ENCODE results near the gene SLC25A27.
"Not testable (repeated sequence)": the region's sequence is repeated elsewhere in the genome, so short reads cannot be mapped to it uniquely, and the experiment has no call there.

Gene SLC25A27, protein sequence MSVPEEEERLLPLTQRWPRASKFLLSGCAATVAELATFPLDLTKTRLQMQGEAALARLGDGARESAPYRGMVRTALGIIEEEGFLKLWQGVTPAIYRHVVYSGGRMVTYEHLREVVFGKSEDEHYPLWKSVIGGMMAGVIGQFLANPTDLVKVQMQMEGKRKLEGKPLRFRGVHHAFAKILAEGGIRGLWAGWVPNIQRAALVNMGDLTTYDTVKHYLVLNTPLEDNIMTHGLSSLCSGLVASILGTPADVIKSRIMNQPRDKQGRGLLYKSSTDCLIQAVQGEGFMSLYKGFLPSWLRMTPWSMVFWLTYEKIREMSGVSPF

DNA sequence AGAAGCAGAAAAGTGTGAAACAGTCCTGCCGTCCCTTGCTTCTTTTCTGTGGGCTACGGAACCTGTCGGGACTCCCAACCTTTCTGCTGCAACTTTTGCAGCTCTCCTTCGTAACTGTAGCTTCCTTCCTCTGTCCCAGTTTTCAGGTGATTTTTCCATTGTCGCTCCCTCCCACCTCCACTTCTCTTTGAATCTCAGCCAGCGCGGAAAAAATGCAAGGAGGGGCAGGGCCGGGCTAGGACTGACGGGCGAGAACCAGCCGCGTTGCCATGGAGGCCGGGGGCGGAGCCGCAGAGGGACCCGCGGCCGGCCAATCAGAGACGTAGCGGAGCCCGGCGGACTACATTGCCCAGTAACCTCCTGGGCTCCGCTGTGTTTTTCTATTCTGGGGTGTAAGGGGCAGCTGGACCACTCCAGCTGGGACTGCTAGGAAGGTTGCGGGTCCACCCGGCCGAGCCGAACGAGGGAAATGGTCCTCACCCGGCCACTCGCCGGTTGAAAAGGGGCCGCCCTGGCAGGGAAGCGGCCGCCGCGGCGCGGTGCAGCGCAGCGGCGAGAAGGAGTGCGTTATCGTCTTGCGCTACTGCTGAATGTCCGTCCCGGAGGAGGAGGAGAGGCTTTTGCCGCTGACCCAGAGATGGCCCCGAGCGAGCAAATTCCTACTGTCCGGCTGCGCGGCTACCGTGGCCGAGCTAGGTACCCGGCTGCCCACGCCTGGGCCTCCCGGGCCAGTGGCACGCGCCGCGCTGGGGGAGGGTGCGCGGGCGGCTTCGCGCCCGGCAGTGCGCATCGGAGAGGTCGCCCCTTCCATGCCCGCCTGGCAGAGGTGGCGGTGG is at the start of gene SLC25A27, which contains the start of gene CYP39A1:
Gene SLC25A27 (plus strand): TSS at position 373 of the 836 bp plus-strand sequence. CDS start 218 bp downstream, at position 591.
Gene CYP39A1 (minus strand): TSS at position 216 of the 836 bp plus-strand sequence. CDS start 236 bp downstream, outside the sequence.
- peak; percentile 89 for DNase-seq

DNA sequence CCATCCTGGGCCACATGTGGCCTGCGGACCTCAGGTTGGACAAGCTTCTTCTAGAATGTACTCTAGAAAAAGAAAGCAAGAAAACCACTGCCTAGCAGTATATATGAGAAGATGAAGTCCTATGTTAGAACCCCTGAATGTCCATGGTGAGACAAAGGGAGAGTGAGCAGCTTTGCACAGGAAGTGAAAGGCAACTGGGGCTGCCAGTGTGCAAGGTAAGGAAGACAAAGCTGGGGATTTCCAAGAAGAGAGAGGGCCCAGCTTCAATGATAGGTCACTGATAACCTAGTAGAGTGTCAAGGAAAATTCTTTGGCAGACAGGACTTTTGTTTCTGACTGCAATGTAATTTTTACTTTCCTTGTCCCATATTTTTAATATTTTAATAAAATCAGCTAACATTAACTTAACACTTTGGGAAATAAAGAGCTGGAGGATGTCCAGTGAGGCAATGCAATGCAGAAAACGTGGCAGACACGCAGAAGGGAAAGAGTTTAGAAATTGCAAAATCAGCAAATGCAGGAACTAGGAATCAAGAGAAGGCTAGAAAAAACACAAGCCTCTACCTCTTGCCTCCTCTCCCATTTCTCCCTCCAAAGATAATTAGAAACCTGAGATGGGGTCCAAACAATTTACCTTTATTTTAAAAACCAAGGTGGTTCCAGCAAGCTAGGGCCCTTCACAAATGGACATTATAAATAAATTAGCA is 47.5 kb upstream of the SLC25A27 start:
- no peak for DNase-seq

DNA sequence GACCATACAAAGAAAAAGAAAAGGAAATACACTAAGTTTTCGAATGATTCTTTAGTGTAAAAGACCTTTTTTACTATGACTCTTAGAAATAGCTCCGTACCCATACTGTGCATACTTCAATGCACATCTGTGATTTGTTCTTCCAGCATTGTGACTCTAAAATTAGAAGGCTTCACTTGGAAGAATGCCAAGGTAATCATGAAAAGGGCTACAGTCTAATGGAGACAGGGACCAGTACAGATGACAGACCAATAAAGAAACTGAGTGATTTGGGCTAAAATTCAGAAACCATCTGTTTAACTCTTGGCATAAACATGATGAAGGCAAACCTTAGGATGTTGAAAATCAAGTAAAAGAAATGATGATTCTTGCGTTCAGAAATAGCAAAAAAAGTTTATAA is 46.4 kb upstream of the SLC25A27 start:
- DNase-seq: no peak

DNA sequence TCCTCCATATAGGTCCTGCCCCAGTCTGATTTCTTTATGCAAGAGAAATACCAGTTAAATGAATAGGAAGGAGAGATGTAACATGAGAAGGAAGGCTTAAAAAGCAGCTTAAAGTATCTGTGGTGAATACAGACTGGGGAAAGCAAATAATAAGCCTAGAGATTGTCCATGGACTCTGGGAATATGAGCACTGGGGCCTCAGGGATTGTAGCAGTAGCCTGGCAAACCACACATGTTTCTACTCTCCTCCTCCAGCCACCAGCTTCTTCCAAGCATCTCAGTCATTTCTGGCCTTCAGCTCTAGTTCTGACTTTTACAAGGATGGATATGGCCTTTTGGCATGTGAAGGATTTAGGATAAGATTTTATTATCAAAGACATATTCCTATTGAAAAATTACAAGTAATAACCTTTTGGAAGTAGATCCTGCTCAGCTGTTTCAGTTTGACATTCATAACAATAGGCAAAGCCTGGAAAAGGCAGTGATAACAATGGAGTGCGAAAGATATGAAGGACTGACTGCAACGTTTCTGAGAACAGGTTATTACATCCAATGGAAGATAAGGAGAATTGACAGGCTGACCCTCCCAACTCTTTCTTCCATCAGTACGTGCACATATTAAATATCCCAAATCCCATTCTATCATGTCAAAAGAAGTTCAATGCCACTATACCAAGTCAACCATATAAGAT is 41.8 kb upstream of the SLC25A27 start:
- DNase-seq: no peak

DNA sequence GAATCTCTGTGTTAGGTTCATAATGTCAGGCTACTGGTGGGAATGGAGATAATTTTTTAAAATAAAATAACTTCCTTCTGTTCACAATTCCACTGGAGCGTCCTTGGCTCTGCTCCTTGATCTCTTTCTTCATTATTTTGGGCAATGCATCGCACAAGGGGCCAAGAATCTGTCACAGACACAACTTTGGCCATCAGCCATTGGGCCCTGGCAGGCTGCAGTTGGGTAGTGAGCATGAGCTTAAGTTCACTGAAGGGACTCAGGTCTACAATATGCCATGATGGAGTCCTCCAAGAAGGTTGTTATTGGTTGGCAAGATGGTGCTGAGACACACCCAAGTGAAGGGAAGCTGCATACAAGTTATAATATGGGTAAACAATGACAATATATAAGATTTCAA is 40.1 kb upstream of the SLC25A27 start:
- no peak for DNase-seq

DNA sequence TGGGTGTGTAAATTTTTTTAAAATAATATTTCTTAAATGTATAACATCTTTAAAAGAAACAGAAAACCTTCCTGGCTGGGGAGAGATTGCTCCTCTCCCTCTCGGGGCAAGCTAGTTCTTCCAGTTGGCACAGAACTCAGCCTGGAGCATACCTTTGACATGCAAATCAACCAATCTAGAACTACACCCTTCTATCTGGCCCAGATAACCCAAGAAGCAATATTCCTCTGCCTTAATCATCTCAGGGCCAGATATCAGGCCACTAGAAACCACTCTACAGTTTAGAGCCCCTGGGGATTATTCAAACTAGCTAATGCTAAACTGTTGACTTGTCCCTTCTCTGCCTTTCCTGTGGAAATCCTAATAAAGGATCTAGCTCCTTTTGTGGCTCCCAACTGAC is 34.0 kb upstream of the SLC25A27 start:
- no peak for DNase-seq

DNA sequence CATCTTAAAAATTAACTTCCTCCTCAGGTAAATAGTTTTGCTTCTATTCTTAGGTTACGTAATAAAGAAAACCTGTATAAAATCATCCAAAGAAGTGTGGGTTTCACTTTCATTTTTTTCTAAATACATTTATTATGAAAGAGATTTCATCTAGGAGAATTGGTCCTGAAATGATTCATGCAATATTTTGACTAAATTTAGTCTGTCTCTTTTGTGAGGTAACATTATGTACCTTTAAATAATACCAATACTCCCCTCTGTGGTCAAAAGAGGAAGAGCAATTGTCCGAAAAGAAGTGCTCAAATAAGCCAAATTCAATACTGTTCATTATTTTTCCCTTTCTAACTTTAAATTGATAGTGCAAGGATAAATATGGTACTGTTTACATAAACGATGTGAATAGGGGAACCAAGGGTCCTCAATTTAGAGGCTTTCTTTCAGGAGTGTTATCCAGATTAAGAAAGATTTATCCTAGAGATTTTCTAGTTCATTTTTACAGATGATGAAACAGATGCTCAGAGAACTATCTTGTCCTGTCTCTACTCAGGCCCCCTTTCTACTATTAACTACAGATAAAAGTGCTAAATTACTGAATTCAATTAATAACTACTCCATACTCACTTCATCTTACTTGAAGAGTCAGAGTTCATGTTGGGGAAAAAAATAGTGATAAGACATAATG is 26.4 kb upstream of the SLC25A27 start:
- DNase-seq: no peak

DNA sequence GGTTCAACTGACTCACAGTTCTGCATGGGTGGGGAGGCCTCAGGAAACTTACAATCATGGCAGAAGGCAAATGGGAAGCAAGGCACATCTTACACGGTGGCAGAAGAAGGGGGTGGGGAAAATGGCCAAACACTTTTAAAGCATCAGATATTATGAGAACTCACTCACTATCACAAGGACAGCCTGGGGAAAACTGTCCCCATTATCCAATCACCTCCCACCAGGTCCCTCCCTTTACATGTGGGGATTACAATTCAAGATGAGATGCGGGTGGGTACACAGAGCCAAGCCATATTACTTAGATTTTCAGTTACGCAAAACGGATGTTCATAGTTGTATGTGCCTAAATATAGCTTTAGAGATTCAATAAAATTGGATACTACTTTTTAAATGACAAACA is 25.8 kb upstream of the SLC25A27 start:
- no peak for DNase-seq

DNA sequence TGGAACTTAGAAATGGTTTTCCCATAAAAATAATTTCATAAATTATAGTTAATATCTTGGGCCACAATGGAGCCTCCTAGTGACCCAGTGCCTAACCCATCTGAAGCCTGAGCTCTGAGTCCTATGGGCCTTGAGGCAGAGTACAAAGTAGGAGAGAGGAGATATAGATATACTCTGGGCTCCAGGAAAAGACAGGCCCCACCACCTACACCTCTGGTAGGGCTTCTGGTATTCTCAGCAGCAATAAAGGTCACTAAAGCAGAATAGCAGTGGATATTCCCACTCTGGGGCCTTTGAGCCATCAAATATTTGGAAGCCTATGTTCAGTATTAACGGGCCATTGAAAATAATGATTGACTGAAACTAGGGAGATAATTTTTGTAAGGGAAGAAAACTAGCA is 24.3 kb upstream of the SLC25A27 start:
- DNase-seq: no peak

DNA sequence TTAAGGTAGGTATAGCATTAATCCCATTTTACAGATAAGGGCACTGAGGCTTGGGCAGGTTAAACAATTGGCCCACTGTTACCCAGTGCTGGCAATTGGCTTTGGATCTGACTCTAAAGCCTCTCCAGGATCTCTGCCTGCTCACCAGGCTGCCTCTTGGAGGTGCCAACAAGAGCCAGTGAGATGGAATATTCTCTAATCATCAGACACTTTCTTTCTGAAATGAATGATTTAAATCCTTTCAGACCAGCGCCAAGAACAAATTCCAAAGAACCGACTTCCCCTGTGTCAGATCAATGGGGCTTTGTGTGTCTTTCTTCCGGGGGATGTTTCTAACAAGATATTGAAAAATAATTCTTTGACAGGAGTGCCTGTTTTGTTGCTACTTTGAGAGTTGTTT is 23.8 kb upstream of the SLC25A27 start:
- no peak for DNase-seq

DNA sequence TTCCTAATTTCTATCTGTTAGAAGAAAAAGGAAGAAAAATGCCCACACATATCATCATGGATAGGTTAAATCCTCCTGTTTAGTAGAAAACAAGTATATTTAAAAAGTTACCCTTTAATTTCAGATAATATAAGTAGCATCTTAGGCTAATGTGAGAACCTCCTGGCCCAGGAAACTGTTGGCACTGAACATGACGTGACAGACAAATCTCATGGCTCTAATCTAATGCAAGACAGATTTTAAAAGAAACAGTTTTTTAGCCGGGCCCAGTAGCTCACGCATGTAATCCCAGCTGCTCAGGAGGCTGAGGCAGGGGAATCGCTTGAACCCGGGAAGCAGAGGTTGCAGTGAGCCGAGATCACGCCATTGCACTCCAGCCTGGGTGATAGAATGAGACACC is 23.1 kb upstream of the SLC25A27 start:
- no peak for DNase-seq

DNA sequence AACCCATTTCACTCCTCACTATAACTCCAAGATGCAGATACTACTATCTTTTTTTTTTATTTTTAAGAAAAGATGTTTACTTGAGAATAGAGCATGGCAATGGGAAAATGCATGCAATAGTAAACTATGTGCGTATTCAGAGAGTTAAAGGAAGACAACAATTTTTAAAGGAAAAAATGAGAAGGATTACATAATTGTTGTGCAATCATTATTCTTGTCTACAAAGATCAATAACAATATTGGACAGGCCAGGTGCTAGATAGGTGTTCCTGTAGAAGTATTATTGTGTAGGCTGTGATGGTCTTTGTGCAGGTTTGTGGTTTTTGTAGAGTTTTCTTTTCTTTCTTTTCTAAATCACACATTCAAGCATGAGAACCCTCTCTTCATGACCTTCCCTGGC is 20.7 kb upstream of the SLC25A27 start:
- DNase-seq: no peak

DNA sequence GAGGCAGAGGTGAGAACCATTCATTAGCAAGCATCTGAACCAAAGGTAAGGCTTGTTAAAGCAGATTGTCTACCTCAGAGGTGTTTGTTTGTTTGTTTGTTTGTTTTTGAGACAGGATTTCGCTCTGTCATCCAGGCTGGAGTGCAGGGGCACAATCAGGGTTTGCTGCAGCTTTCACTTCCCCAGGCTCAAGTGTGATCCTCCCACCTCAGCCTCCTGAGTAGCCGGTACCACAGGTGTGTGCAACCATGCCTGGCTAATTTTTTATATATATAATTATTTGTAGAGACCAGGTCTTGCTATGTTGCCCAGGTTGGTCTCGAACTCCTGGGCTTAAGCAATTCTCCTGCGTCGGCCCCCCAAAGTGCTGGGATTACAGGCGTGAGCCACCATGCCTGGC is 17.3 kb upstream of the SLC25A27 start:
- DNase-seq: no peak

DNA sequence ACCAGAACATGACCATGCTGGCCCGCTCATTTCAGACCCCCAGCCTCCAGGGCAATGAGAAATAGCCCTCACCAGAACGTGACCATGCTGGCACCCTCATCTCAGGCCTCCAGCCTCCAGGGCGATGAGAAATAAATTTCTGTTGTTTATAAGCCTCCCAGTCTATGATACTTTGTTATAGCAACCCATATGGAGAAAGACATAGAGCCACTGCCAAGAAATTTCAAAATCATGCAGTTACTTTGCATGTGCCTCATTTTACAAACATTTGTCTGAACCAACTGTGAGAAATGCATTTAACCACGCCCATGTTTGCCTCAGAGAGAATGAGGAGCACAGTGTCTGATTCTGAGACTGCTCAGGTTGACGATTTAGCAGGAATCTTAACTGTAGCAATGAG is 15.6 kb upstream of the SLC25A27 start:
- no peak for DNase-seq

DNA sequence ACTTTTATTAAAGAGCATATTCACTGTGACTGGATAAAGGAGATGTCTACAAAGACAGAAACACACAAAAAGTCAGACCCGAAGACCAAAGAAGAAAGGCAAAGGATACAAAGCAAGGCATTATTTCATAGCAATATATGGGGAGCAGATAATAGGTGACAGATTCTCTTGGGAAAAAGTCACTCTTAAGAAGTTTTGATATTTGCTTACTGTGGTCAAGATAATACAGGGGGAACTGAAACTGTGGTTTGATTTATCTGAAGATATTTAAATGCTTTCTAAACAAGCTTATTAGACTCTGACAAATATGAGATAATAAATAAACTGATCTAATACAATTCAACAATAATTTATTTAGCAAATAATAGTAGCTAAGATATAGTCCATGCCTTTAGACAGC is 14.8 kb upstream of the SLC25A27 start:
- DNase-seq: no peak

DNA sequence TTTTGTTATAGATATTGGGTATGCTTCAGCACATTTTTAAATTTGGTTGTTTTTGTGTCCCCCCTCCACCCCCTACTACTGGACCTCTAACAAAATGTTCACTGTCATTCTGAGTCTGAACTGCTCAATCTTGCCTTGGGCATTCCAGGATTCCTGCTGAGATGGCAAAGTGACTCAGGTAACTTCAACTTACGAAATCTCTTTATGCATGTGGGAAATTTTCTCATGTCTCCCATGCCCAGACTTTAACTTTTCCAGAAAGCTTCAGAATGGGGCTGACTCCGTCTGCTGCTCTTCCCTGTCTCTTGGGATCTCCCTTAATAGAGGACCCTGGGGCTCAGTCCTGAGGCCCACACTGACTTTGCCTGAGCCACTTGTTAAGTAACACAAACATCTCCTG is 14.1 kb upstream of the SLC25A27 start:
- DNase-seq: no peak

DNA sequence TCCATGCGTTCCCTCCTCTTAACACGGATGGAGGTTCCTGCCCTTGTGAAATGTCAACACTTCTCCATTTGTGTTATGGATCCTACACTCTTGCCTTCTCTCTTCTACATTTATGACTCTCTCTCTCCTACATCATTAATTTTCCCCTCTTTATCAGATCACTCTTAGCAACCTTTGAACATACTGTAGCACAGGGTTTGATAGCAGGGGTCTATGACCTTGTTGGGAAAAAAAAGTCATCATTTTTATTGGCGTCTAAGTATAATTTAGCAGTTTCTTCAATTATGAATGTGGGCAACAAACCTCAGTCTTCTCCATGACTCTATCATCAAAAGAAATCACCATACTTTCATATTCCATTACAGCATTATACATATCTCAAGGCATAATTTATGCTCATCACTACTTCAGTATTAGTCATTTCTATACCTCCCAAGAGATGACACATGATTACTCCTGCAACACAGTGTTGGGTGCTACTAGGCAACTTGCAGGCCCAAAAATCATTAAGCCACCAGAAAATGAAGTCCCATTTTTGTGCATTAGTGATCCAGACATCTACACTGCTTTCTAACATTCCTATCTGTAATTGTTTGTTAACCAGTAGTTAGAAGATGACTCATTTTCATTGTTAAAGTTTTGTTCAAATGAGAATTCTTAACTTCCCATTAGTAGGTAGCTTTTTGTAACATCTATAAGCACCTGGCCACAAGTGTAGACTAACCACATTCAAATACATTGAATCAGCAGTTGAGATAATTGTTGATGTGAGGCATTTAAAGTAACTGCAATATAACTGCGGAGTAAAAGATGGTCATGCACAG is 9.6 kb upstream of the SLC25A27 start:
- DNase-seq: peak; percentile 17

DNA sequence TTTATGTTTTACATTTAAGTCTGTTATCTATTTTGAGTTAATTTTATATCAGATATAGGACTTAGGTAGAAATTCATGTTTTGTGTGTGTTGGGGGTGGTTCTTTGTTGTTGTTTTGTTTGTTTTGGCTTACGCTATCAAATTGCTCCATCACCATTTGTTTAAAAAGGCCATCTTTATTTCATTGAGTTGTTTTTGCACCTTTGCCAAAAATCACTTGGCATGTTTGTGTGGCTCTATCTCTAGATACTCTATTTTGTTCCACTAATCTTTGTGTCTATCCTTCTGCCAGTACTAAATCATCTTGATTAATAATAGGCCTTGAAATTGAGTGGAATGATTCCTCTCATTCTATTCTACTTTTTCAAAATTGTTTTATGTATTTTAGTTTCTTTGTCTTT is 7.5 kb upstream of the SLC25A27 start:
- DNase-seq: no peak

DNA sequence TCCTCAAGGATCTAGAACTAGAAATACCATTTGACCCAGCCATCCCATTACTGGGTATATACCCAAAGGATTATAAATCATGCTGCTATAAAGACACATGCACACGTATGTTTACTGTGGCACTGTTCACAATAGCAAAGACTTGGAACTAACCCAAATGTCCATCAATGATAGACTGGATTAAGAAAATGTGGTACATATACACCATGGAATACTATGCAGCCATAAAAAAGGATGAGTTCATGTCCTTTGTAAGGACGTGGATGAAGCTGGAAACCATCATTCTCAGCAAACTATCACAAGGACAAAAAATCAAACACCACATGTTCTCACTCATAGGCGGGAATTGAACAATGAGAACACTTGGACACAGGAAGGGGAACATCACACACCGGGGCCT is 4.7 kb upstream of the SLC25A27 start:
- DNase-seq: not testable (repeated sequence)

DNA sequence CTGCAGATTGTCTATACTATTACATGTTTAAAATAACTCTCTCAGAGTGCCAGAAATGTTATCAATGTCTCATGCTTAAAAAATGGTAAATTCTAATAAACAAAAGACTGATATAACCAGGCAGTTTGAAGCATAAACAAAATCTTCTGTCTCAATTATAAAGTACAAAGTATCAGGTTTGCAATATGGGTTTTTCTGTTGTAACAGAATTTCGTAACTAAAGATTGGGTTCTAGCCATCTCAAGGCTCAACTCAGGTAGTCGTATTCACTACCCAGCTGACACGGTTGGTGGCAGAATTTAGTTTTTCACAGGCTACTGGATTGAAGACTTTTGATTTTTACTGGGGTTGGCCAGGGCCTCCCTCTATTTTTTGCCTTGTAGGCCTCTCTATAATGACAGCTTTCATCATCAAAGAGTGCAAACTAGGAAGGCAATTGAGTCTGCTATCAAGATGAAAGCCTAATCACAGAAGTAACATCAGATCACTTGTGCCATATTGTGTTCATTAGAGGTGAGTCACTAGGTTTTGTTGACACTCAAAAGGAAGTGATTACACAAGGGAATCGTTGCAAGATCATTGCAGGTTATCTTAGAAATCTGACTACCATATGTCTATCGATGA is 3.8 kb upstream of the SLC25A27 start:
- DNase-seq: no peak

DNA sequence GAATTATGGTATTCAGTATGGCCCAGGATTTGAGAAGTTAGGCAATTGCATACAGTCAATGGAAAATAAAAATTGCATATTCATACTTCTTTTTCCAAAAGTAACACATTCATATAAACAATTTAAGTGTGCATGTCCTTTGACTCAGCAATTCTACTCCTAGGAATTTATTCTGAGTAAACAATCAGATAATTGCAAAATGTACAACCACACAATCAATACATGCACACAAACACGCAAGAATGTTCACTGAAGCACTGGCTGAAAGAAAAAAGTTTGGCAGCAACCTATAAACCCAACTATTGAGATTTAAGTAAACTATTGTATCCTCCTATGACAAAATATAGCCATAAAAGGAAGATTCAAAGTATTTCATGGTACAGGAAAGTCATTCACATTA is 1.8 kb upstream of the SLC25A27 start:
- no peak for DNase-seq

Data from activated CD4-positive, alpha-beta T cell treated with anti-CD3 and anti-CD28 coated beads for 48 hours (primary cell).